ENCODE measurements around the gene GPNMB.
"Not testable (repeated sequence)": the region's sequence is repeated elsewhere in the genome, so short reads cannot be mapped to it uniquely, and the experiment has no call there.

Gene GPNMB

GRCh38 chr7:23246555-23246954, at the start of gene GPNMB:
Gene GPNMB (plus strand): TSS chr7:23246775. CDS start chr7:23246858, 83 bp downstream.
- no peak for DNase-seq (ENCODE audit: extremely low read depth in 1 of 2, low read depth in 1 of 2)

- DNase-seq (ENCODE audit: extremely low read depth in 1 of 2, low read depth in 1 of 2): not testable (repeated sequence)
Observed at GRCh38 chr7:23197745-23198144, 48.8 kb upstream of the GPNMB start.

GRCh38 chr7:23200331-23200730, 46.2 kb upstream of the GPNMB start:
- no peak for DNase-seq (ENCODE audit: extremely low read depth in 1 of 2, low read depth in 1 of 2)

DNA sequence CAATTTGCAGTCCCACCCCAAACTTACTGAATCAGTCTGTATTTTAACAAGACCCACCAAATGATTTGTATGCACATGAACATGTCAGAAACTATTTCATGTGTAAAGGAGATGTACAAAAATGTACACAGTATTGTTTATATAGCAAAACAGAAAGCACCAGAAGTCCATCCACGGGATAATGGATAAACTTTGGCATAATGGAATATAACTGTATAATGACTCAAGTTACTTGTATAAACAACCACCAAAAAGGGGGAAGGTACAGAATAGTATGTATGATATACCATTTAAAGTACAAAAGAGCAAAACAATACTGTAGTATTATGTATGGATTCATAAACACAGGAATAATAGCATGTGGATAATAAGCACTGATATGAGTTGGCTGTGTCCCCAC, 42.3 kb upstream of the GPNMB start:
- DNase-seq (ENCODE audit: extremely low read depth in 1 of 2, low read depth in 1 of 2): no peak

DNA sequence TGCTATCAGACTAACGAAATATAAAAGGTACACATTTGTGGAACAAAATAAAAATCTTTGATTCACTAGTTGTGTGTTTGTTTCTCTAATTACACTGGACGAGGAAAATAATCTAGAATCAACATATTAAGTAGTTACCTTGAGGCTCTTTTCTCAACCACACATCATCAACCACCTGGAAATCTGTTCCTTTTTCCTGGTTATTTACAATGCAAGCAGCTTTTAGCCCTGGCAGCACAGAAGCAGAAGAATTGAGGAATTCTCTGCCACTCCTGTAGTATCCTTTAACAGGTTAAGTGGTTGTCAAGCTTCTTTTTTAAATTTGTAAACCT, 41.0 kb upstream of the GPNMB start:
- no peak for DNase-seq (ENCODE audit: extremely low read depth in 1 of 2, low read depth in 1 of 2)

DNA sequence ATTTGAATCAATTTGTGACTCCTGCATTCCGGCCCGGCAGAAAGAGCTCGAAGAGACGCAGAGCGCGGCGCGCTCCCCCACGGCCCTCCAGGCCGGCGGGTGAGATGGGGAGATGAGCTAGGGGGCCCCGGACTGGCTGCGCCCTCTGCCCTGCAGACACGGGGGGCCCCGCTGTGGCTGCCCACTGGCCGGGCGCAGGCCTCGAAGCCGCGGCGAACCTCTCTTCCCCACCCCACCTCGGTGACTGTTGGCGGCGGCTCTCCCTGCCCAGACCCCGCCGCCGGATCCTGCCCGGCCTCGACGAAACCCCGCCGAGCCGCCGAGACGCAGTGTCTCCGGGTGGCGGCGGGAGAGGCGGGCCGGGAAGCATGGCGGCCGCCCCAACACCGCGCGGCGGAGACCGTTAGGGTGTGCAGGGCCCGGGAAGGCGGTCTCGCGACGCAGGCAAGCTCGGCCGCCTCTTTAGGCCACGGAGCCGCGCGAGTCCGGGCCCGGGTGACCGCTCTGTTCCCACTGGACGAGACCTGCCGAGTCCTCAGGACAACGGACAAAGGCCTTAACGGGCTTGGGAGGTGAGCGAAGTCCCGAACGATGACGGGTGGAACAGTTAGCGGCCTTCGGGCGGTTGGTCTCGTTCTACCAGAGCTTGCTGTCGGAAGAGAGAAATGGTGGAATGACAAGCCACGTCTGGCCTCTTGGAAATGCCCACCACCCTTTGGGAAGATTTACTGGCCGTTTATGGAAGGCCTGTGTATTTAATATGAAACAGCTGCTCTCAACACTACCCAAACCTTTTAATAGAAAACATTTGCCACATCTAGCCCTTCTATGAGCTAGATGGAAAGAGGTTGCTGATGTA, 40.4 kb upstream of the GPNMB start:
- DNase-seq (ENCODE audit: extremely low read depth in 1 of 2, low read depth in 1 of 2): no peak

GRCh38 chr7:23207021-23207420, 39.6 kb upstream of the GPNMB start:
- DNase-seq (ENCODE audit: extremely low read depth in 1 of 2, low read depth in 1 of 2): no peak

DNA sequence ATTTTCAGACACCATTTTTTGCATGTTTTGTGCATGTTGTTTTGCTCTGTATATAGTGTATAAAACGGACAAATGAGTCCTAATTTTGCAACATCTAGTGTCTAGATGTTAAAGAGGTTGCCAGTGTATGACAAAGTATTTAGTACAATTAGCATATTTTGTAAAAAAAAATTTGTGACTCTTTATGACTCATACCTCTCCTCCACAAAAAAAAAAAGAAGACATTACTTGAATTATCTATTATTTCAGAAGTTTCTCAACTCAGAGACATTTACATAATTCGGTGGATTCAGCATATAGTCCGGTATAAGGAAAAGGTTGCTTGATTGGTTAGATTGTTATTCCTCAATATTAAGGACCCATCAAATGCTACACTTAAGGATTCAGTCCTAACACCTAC, 38.7 kb upstream of the GPNMB start:
- DNase-seq (ENCODE audit: extremely low read depth in 1 of 2, low read depth in 1 of 2): no peak

GRCh38 chr7:23208316-23208715, 38.3 kb upstream of the GPNMB start:
- no peak for DNase-seq (ENCODE audit: extremely low read depth in 1 of 2, low read depth in 1 of 2)

GRCh38 chr7:23210506-23210905, 36.1 kb upstream of the GPNMB start:
- DNase-seq (ENCODE audit: extremely low read depth in 1 of 2, low read depth in 1 of 2): no peak

DNA sequence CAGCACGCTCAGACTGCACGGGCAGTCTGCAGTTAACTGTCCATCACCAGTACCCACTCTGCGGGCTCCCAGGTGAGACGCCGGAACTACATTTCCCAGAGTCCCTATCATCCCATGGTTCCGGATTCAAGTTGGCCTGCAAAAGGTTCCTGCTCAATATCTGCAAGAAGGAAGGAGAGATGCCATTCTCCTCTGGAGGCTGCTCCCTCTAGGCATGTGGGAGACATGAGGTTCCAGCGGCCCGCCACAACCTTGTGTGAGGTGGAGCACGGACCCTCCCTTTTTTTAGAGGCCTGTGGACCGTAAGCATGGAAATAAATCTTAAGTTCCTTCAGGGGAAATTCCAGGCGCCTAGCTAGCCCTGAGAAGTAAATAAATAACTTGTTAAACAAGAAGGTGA, 35.0 kb upstream of the GPNMB start:
- no peak for DNase-seq (ENCODE audit: extremely low read depth in 1 of 2, low read depth in 1 of 2)

DNA sequence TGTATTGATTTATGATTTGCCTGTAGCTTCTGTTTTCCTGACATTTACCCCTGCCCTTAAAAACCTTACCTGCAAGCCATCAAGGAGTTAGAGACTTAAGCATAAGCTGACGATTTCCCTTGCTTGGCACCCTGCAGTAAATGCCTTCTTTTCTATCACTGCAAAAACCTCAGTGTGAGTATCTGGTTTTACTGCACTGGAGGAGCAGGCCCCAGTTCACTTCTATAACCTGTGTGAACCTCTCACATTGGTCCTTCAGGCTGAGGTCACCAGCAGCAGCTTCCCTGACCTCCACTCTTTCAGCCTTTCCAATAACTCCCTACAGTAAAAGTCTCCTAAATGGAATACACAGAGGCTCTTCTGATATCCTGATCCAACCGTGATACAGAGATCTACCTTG, 34.2 kb upstream of the GPNMB start:
- DNase-seq (ENCODE audit: extremely low read depth in 1 of 2, low read depth in 1 of 2): no peak

DNA sequence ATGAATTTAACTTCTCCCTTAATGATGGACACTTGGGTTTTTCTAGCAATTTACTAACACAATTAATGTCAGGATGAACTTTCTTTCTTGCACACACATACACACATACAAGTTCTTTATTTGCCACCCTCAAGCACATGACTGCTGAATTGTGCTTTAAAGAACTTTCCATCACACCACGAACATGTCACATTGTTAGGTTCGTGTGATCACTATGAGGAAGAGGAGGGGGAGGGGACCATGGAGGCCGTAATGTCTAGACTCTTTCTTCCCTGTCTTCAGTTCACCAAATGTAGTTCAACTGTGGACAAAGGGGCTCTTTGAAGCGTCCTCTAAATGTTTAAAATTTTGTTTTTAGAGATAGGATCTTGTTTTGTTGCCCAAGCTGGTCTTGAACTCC, 33.7 kb upstream of the GPNMB start:
- no peak for DNase-seq (ENCODE audit: extremely low read depth in 1 of 2, low read depth in 1 of 2)

GRCh38 chr7:23213755-23214154, 32.8 kb upstream of the GPNMB start:
- no peak for DNase-seq (ENCODE audit: extremely low read depth in 1 of 2, low read depth in 1 of 2)

GRCh38 chr7:23214423-23214822, 32.2 kb upstream of the GPNMB start:
- no peak for DNase-seq (ENCODE audit: extremely low read depth in 1 of 2, low read depth in 1 of 2)

- DNase-seq (ENCODE audit: extremely low read depth in 1 of 2, low read depth in 1 of 2): no peak
Observed at GRCh38 chr7:23214938-23215337, 31.6 kb upstream of the GPNMB start.

GRCh38 chr7:23216021-23216420, 30.6 kb upstream of the GPNMB start:
- DNase-seq (ENCODE audit: extremely low read depth in 1 of 2, low read depth in 1 of 2): no peak

- no peak for DNase-seq (ENCODE audit: extremely low read depth in 1 of 2, low read depth in 1 of 2)
Observed at GRCh38 chr7:23218196-23218595, 28.4 kb upstream of the GPNMB start.

DNA sequence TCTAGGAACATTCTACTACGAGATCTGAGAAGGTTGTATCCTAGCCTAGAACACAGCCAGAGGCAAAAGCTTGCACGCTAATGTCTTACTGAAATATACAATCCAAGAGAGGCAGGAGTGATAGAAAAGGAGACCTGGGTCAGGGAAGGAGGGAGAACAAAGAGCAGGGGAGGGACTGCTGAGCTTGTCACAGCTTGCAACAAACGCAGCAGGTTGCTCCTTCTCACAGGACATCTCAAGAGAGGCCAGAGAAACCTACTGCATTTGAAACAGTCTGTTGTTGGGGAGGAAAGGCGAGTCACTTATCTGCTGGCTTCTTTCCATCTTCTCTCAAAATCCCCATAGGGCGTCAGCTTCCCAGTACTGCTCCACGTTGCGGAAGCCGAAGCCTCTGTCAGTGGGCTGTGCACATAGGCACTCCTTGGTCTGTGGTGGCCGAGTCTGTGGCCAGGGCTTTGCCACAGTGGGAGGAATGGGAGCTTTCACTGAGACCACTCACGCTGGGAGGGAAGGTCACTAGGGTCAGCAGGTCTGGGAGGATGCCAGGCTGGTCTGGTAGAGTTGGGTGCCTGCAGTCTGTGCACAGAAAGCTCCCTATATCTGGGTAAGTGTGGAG, 25.8 kb upstream of the GPNMB start:
- DNase-seq (ENCODE audit: extremely low read depth in 1 of 2, low read depth in 1 of 2): no peak

- DNase-seq (ENCODE audit: extremely low read depth in 1 of 2, low read depth in 1 of 2): no peak
Observed at GRCh38 chr7:23222439-23223030, 24.0 kb upstream of the GPNMB start.

DNA sequence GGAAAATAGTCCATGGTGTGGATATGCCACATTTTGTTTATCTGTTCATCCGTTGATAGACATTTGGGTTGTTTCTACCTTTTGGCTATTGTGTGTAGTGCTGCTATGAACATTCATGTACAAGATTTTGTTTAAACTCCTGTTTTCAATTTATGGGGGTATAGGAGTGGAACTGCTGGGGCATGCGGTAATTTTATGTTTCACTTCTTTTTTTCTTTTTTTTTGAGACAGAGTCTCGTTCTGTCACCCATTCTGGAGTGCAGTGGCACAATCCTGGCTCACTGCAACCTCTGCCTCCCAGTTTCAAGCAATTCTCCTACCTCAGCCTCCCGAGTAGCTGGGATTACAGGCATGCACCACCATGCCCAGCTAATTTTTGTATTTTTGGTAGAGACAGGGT, 22.2 kb upstream of the GPNMB start:
- not testable (repeated sequence) for DNase-seq (ENCODE audit: extremely low read depth in 1 of 2, low read depth in 1 of 2)

DNA sequence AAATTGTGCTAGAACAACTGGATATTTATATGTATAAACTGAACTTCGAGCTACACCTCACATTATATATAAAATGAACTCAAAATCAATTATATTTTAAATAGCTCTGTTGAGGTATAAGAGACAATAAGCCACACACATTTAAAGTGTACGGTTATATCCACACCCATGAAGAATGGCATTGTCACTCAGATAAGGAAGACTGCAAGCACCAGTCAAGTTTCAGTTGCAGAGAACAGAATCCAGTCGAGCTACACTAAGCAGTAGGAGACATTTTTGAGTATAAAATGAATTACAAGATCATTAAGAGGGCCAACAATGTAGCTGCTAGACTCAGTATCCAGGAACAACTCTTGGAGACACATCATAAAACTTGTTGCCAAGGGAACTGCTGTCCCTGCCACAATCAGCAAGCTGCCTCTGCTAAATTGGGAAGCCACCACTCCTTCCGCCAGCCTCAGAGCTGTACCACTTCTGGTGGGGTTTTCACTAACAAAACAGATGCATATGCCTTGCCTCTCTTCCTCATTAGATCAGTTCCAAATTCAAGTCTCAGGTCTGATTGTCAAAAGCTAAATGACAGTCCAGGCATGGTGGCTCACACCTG, 19.6 kb upstream of the GPNMB start:
- no peak for DNase-seq (ENCODE audit: extremely low read depth in 1 of 2, low read depth in 1 of 2)

Data from stimulated activated CD8-positive, alpha-beta memory T cell treated with anti-CD3 and anti-CD28 coated beads, Interleukin-7, amount 100 ng/mL, for 48 hours (primary cell).